Posterior vena cava (tissue), 2 donors: ENCODE measurements around the gene RTL1. TPM values are rescaled to one million over a fixed set of nuclear protein-coding genes. Genes with fewer than 3 reads are reported as not detected.

Experiments used
- microRNA-seq, 2 donors: library from miRNA; unstranded; fragments of <30 nt; microRNA quantifications; one replicate each; pipeline ENCODE4 v1.2.0, GENCODE V29; 2020 to 2021; ENCODE audit warnings: borderline microRNAs expressed in 2 of 2
- total RNA-seq, 2 donors: library from RNA; stranded (reverse); fragmentation: NEBNext Ultra II Directional; extraction: Animal tissue kit (Norgen Biotek cat#: 25700); gene quantifications; one replicate each; pipeline ENCODE4 v1.2.1, GENCODE V29; 2021
- donor health status: DM: yes; HTN: yes; CAD: no.
- donor health status: DM: yes; HTN: yes; CAD: no.

RTL1 gene
- total RNA-seq, 2 donors from 2014 or later: not detected

Small RNA genes lying within 50 kb of the gene (microRNA-seq; reads per million reads assigned to microRNA genes)
- gene MIR127: 317 to 420 reads per million in 2 donors
- 1.6 to 6.1 reads per million in 2 donors for gene MIR136
- gene MIR337: 46.5 to 79.1 reads per million in 2 donors
- 3.4 to 5.2 reads per million in 2 donors for gene MIR370
- gene MIR431: 12.0 to 17.1 reads per million in 2 donors
- 29.0 to 100 reads per million in 2 donors for gene MIR432
- 19.6 to 23.6 reads per million in 2 donors for gene MIR433
- 60.6 to 124 reads per million in 2 donors for gene MIR493
- 0 to 0.65 reads per million in 2 donors for gene MIR665

Other genes with a start within 250 kb of the RTL1 start
- not detected for gene DLK1, start 176.8 kb downstream of the RTL1 start, total RNA-seq
- 10 to 100 TPM; 56.2 to 99.4 TPM for gene MEG3, start 77.6 kb downstream of the RTL1 start, total RNA-seq